ENCODE measurements around the gene FSD2. TPM values are rescaled to one million over a fixed set of nuclear protein-coding genes. Genes with fewer than 3 reads are reported as not detected.

Gene FSD2
- total and polyA plus RNA-seq, 10 of the 15 experiments (the other 5 are each of a cell fraction or from before 2014, with no cell fraction given): under 0.01 to 0.39 (median 0.07) TPM; not detected in 3

DNA sequence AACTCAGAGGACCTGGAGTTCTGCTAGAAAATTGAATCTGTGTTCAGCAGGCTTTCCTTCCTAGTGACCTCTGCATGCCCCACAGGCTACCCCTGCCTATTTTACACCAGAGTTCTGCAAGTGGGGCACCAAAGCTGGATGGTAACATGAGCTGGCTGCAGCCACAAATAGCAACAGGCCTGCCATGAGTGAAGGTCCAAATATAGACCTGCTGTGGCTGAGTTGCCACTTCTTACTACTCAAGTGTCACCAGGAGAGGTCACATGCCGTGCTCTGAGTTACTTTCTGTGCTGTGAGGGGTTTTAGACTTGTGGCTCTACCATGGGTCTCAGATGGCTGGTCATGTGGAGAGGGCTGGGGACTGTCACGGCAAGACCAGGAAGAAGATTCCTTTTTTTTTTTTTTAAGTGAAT lies at the start of gene FSD2 (continued):
- TF ChIP-seq, protein P1, sequence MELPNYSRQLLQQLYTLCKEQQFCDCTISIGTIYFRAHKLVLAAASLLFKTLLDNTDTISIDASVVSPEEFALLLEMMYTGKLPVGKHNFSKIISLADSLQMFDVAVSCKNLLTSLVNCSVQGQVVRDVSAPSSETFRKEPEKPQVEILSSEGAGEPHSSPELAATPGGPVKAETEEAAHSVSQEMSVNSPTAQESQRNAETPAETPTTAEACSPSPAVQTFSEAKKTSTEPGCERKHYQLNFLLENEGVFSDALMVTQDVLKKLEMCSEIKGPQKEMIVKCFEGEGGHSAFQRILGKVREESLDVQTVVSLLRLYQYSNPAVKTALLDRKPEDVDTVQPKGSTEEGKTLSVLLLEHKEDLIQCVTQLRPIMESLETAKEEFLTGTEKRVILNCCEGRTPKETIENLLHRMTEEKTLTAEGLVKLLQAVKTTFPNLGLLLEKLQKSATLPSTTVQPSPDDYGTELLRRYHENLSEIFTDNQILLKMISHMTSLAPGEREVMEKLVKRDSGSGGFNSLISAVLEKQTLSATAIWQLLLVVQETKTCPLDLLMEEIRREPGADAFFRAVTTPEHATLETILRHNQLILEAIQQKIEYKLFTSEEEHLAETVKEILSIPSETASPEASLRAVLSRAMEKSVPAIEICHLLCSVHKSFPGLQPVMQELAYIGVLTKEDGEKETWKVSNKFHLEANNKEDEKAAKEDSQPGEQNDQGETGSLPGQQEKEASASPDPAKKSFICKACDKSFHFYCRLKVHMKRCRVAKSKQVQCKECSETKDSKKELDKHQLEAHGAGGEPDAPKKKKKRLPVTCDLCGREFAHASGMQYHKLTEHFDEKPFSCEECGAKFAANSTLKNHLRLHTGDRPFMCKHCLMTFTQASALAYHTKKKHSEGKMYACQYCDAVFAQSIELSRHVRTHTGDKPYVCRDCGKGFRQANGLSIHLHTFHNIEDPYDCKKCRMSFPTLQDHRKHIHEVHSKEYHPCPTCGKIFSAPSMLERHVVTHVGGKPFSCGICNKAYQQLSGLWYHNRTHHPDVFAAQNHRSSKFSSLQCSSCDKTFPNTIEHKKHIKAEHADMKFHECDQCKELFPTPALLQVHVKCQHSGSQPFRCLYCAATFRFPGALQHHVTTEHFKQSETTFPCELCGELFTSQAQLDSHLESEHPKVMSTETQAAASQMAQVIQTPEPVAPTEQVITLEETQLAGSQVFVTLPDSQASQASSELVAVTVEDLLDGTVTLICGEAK (IDR thresholded peaks at IDR 0.05; ENCODE audit: borderline replicate concordance): no peak
- 0 out of 2 replicates have a peak, but pooled peaks have one; percentile 28 for TF ChIP-seq RB1 (IDR thresholded peaks at IDR 0.05; ENCODE audit: borderline replicate concordance)
- no peak for TF ChIP-seq KDM1A (IDR thresholded peaks at IDR 0.05; ENCODE audit: borderline replicate concordance)
- TF ChIP-seq JUND (IDR thresholded peaks at IDR 0.05; ENCODE audit: low read depth, low read length): no peak
- 0 out of 2 replicates have a peak, but pooled peaks have one; percentile 50 for TF ChIP-seq CBFB (IDR thresholded peaks at IDR 0.05; ENCODE audit: low read depth)
- peak; percentile 58; the same call in 1 of the 2 replicates for TF ChIP-seq IRF4 (IDR thresholded peaks at IDR 0.05; ENCODE audit: low read depth, low read length)
- TF ChIP-seq ZNF24 (IDR thresholded peaks at IDR 0.05): no peak
- TF ChIP-seq TCF7 (IDR thresholded peaks at IDR 0.05; ENCODE audit: borderline replicate concordance): no peak
- 0 out of 2 replicates have a peak, but pooled peaks have one; percentile 9 for TF ChIP-seq TAF1 (IDR thresholded peaks at IDR 0.05; ENCODE audit: borderline replicate concordance, low read depth, low read length)
- no peak for TF ChIP-seq HDAC6 (IDR thresholded peaks at IDR 0.05; ENCODE audit: unreplicated experiment)
- TF ChIP-seq BCL3 (IDR thresholded peaks at IDR 0.05; ENCODE audit: borderline replicate concordance, insufficient read depth, low read depth, low read length, poor library complexity, severe bottlenecking): peak; percentile 21
- TF ChIP-seq ZNF274 (IDR thresholded peaks at IDR 0.05; ENCODE audit: insufficient read depth, insufficient read length): no peak
- TF ChIP-seq TCF12 (IDR thresholded peaks at IDR 0.05; ENCODE audit: low read depth, low read length): no peak
- no peak for TF ChIP-seq RFX5 (IDR thresholded peaks at IDR 0.05; ENCODE audit: low read depth, low read length)
- no peak for TF ChIP-seq SREBF2 (IDR thresholded peaks at IDR 0.05; ENCODE audit: low read length)
- no peak for TF ChIP-seq CHD2 (IDR thresholded peaks at IDR 0.05; ENCODE audit: borderline replicate concordance, low read depth, low read length)
- TF ChIP-seq KAT2A (conservative IDR thresholded peaks at IDR 0.05; ENCODE audit: control insufficient read depth, low read depth, low read length): no peak
- peak; percentile 72 for TF ChIP-seq IKZF1 (conservative IDR thresholded peaks at IDR 0.05)
- TF ChIP-seq SP1 (IDR thresholded peaks at IDR 0.05; ENCODE audit: low read depth, low read length): peak; percentile 70
- TF ChIP-seq ATF7 (IDR thresholded peaks at IDR 0.05; ENCODE audit: low read depth): peak; percentile 80
- TF ChIP-seq EED (IDR thresholded peaks at IDR 0.05; ENCODE audit: low read depth): peak; percentile 48; the same call in 1 of the 2 replicates
- TF ChIP-seq, protein P2, sequence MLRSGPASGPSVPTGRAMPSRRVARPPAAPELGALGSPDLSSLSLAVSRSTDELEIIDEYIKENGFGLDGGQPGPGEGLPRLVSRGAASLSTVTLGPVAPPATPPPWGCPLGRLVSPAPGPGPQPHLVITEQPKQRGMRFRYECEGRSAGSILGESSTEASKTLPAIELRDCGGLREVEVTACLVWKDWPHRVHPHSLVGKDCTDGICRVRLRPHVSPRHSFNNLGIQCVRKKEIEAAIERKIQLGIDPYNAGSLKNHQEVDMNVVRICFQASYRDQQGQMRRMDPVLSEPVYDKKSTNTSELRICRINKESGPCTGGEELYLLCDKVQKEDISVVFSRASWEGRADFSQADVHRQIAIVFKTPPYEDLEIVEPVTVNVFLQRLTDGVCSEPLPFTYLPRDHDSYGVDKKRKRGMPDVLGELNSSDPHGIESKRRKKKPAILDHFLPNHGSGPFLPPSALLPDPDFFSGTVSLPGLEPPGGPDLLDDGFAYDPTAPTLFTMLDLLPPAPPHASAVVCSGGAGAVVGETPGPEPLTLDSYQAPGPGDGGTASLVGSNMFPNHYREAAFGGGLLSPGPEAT (IDR thresholded peaks at IDR 0.05; ENCODE audit: low read depth): peak; percentile 72; the same call in 1 of the 2 replicates
- TF ChIP-seq CHD4 (IDR thresholded peaks at IDR 0.05): no peak
- TF ChIP-seq IRF3 (IDR thresholded peaks at IDR 0.05): no peak

Data from GM12878 (cell line).